DND-41 (cell line): ENCODE results near the gene HSPBP1.

Experiments
- CTCF ChIP-seq: IDR thresholded peaks from 2 replicates; pipeline ENCODE4 v1.5.1; 2012; ENCODE audit warnings: borderline replicate concordance, low read length, moderate library complexity, mild to moderate bottlenecking; ENCODE audit not compliant: poor library complexity, severe bottlenecking; ENCODE audit errors: extremely low read depth
- EZH2 ChIP-seq: IDR thresholded peaks from 3 replicates; pipeline ENCODE4 v1.6.1; 2012; ENCODE audit warnings: borderline replicate concordance, low read depth, mild to moderate bottlenecking, moderate library complexity, low read length, inconsistent platforms; ENCODE audit not compliant: severe bottlenecking

- TF ChIP-seq CTCF, result no peak
- no peak for TF ChIP-seq EZH2
These were observed 26.8 kb upstream of the HSPBP1 start for GRCh38 chr19:55306712-55307111.
